MG63 (cell line): ENCODE measurements around the gene SUSD6. TPM values are rescaled to one million over a fixed set of nuclear protein-coding genes. Genes with fewer than 3 reads are reported as not detected.

Source experiments
- DNase-seq: peaks from one replicate; pipeline ENCODE4 v3.0.0-alpha.2; 2020
- H3K27me3 ChIP-seq: fragments of 250-450 bp; sonication (Bioruptor Pico); 2 replicates; pipeline ENCODE4 v1.5.1; 2020; ENCODE audit warnings: mild to moderate bottlenecking, moderate library complexity
- H3K36me3 ChIP-seq: fragments of 250-450 bp; sonication (Bioruptor Pico); 2 replicates; pipeline ENCODE4 v1.5.1; 2020; ENCODE audit warnings: mild to moderate bottlenecking, moderate library complexity
- H3K4me3 ChIP-seq: fragments of 250-450 bp; sonication (Bioruptor Pico); 2 replicates; pipeline ENCODE4 v1.5.1; 2020; ENCODE audit warnings: mild to moderate bottlenecking, moderate library complexity
- H3K9me3 ChIP-seq: fragments of 250-450 bp; sonication (Bioruptor Pico); 2 replicates; pipeline ENCODE4 v1.5.1; 2020; ENCODE audit warnings: mild to moderate bottlenecking, moderate library complexity
- total RNA-seq: library from RNA; depleted of rRNA; stranded (reverse); fragments of >200 nt; shearing (Covaris generic); gene quantifications from 2 replicates; pipeline ENCODE4 v1.2.3, GENCODE V29; 2014; ENCODE audit warnings: low replicate concordance

Gene SUSD6
- total RNA-seq, 1 experiment from 2014 or later, result 3.1 TPM

- no peaks in the 10 kb centered on the region for H3K9me3 ChIP-seq
These were observed 41.7 kb downstream of the SUSD6 start for GRCh38 chr14:69652942-69653684.

DNA sequence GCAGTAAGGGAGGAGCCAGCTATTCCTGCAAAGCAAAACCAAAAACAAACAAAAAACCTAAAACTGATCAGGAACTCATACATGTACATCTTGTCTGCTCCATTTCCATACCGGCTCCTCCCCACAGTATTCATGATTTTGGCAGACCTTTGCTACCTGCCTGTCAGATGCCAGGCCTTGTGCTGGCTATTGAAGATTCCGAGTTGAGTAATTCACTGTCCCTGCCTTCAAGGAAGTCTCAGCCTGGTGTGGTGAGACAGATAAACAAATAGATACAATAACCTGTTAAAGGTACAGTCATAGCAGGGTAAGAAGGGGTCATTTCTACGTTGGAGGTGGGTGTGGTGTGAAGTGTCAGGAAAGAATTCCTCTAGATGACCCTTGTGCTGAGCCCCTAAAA, 42.7 kb downstream of the SUSD6 start:
- Histone ChIP-seq H3K36me3 (no peaks in the 10 kb centered on the region), H3K27me3 (no peaks in the 10 kb centered on the region), H3K9me3 (no peaks in the 10 kb centered on the region), H3K4me3 (no peak overlapping the region)
- no peak for DNase-seq

More at GRCh38 chr14:69652942-69653684, 41.7 kb downstream of the SUSD6 start:
- no peak for DNase-seq
- Histone ChIP-seq H3K27me3 (no peaks in the 10 kb centered on the region), H3K4me3 (no peak overlapping the region), H3K36me3 (no peaks in the 10 kb centered on the region)

DNA sequence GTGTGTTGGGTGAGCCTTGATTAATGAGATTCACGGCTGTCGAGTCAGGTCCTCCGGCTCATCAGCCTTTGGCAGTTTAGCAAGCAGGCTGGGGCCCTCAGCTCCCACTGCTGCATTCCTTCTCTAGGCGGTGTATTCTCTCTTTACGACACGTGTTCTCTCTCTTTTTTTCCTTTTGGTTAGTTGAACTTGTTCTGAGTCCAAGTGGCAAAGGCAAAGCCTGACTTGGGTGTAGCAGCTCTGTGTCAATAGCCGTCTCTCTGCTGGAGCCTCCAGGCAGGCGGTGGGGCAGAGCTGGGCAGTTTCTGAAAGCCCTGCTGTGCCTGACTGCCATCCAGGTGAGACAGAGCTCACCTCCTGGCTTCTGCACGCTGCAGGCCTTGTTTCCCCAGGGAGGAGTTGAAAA, 46.6 kb downstream of the SUSD6 start:
- no peak overlapping the region for H3K4me3 ChIP-seq
- H3K27me3 ChIP-seq, result no peaks in the 10 kb centered on the region
- H3K36me3 ChIP-seq, result no peaks in the 10 kb centered on the region
- peak; percentile 7 for DNase-seq
- no peaks in the 10 kb centered on the region for H3K9me3 ChIP-seq

- Histone ChIP-seq H3K36me3 (no peaks in the 10 kb centered on the region), H3K27me3 (no peaks in the 10 kb centered on the region), H3K4me3 (no peak overlapping the region), H3K9me3 (no peaks in the 10 kb centered on the region)
- DNase-seq, result no peak
These were observed 47.4 kb downstream of the SUSD6 start for GRCh38 chr14:69658664-69659261.

DNA sequence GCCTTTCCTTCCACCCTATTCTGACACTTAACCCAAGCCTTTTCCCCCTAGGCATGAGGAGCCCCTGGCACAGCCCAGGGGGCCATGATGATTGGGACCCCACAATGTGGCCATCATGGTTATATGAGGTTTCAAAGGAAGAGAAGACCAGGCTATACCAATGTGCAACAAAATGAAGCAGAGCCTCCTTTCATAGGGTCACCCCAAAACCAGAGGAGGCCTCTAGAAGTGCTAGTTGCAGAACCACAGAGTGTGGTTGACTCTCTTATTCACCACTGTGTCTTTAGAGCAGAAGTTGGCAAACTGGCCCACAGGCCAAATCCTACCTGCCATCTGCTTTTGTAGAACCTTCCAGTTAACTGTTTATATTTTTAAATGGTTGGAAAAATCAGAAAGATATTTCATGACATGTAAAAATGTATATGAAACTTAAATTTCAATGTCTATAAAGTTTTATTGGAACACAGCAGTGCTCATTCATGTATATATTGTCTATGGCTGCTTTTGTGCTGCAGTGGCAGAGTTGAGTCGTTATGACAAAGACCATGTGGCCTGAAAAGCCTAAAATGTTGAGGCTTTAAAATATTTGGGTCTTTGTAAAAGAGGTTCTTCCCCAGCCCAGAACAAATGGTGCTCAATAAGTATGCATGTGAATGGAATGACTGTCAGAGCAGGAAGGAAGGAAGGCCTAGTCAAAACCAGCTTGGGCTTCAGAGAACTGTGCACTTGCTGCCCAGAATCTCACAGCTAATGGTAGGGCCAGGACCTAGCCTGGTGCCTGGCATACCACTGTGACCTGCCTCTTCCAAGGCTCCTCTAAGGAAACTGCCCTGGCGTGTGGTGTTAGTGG, 49.2 kb downstream of the SUSD6 start:
- H3K4me3 ChIP-seq, result no peak overlapping the region

GRCh38 chr14:69661194-69661537, 49.8 kb downstream of the SUSD6 start:
- H3K27me3 ChIP-seq, result no peaks in the 10 kb centered on the region
- DNase-seq, result no peak
- H3K4me3 ChIP-seq, result no peak overlapping the region
- no peaks in the 10 kb centered on the region for H3K36me3 ChIP-seq
- H3K9me3 ChIP-seq, result no peaks in the 10 kb centered on the region

More for the DNA sequence above, 49.2 kb downstream of the SUSD6 start:
- Histone ChIP-seq H3K9me3 (no peaks in the 10 kb centered on the region), H3K36me3 (no peaks in the 10 kb centered on the region), H3K27me3 (no peaks in the 10 kb centered on the region)
- DNase-seq, result no peak

DNA sequence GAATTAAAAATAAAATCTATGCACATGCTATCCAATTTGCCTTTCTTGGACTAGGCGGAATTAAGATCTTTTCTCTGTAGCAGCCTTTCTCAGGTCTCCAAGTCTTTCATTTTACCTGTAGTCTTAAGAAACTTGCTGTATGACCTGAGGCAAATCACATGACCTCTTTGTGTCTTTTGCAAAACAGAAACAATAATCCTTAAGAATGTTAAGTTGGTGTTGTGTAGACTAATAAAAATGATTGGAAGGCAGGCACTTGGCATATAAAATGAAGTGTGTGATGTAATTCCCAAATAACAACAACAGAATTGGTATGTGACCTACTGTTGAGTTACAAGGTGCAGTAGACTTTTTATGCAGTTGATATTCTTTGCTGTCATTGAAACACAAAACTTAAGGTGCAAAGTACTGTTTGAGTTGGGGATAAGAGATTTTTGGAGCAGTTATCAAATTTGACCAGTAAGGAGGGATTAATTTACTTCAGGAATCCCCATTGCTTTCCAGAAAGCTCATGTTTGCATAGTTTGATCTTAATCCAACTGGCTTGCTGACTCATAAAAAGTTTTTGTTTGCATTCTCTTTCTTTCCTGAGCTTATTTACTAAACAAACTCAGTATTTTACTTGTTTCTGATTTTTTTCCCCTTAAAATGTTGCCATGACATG, 51.4 kb downstream of the SUSD6 start:
- no peaks in the 10 kb centered on the region for H3K9me3 ChIP-seq
- no peaks in the 10 kb centered on the region for H3K27me3 ChIP-seq
- H3K4me3 ChIP-seq, result no peak overlapping the region
- DNase-seq, result no peak
- H3K36me3 ChIP-seq, result no peaks in the 10 kb centered on the region

DNA sequence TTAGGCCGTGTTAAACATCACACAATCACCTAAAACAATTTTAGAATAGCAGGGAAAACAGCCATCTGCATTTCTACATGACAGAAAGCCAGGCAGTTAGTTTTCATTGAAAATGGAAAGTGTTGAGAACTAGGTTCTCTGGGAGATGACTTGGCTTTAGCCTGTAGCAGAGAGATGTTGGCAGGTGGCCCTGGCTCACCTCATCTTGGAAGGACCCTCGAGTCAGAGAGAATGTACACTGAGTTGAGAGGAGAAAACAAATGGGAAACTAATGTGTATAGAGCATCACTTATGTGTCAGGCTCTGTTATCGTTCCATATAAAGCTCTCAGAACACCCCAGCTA, 51.9 kb downstream of the SUSD6 start:
- peak; percentile 36 for DNase-seq
- Histone ChIP-seq H3K36me3 (no peaks in the 10 kb centered on the region), H3K27me3 (no peaks in the 10 kb centered on the region), H3K4me3 (no peak overlapping the region), H3K9me3 (no peaks in the 10 kb centered on the region)

DNA sequence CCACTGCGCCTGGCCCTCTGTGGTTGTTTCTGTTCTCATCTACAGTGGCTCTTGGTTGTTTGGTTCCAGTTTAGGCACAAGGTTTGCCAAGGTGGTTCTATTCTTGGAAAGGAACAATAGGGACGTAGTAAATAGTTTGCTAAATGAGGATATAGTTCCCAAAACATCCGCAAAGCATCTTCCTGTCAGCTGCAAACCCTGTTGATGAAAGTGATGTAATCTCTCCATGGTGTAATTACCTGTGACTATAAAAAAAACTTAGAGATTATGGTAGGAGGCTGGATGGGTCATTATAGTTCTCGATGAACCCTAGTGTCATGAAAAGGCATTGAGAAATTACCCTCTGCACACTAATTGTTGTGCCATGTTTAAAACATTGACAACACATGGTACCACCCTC, 52.9 kb downstream of the SUSD6 start:
- no peaks in the 10 kb centered on the region for H3K9me3 ChIP-seq

GRCh38 chr14:69664865-69665526, 53.6 kb downstream of the SUSD6 start:
- Histone ChIP-seq H3K4me3 (no peak overlapping the region), H3K36me3 (no peaks in the 10 kb centered on the region)
- no peak for DNase-seq

More for the DNA sequence above, 52.9 kb downstream of the SUSD6 start:
- DNase-seq, result no peak
- Histone ChIP-seq H3K36me3 (no peaks in the 10 kb centered on the region), H3K27me3 (no peaks in the 10 kb centered on the region), H3K4me3 (no peak overlapping the region)

GRCh38 chr14:69665631-69666030, 54.2 kb downstream of the SUSD6 start:
- no peaks in the 10 kb centered on the region for H3K9me3 ChIP-seq
- H3K4me3 ChIP-seq, result no peak overlapping the region
- no peak for DNase-seq
- H3K36me3 ChIP-seq, result no peaks in the 10 kb centered on the region
- no peaks in the 10 kb centered on the region for H3K27me3 ChIP-seq

More at GRCh38 chr14:69664865-69665526, 53.6 kb downstream of the SUSD6 start:
- no peaks in the 10 kb centered on the region for H3K9me3 ChIP-seq
- no peaks in the 10 kb centered on the region for H3K27me3 ChIP-seq

GRCh38 chr14:69666112-69666511, 54.7 kb downstream of the SUSD6 start:
- no peak for DNase-seq
- Histone ChIP-seq H3K9me3 (no peaks in the 10 kb centered on the region), H3K27me3 (no peaks in the 10 kb centered on the region), H3K36me3 (no peaks in the 10 kb centered on the region), H3K4me3 (no peak overlapping the region)

DNA sequence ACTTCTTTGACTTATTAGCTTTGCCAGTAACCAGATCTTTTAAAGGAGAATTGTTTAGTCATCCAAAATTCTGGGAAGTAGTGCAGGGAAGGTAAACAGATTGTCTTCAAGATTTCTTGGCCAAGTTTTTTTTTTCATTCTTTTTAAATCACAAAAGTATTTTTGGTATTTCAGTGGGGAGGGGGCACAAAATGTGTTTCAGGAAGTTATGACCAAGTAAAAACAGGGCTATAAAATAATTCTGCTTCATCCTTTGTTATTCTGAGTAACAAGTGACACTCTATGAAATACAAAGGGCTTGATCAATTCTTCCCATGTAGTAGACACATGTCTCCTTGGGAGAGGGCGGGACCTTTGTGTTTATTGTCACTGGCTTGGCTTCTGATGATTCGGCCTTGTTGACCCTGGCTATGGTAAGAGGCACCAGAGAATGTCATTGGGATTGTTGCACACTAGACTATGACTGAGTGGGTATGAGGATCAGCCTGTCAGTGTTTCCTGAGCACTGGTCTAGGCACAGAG, 55.4 kb downstream of the SUSD6 start:
- peak; percentile 67 for DNase-seq
- Histone ChIP-seq H3K27me3 (no peaks in the 10 kb centered on the region), H3K4me3 (no peak overlapping the region), H3K36me3 (no peaks in the 10 kb centered on the region), H3K9me3 (no peaks in the 10 kb centered on the region)

DNA sequence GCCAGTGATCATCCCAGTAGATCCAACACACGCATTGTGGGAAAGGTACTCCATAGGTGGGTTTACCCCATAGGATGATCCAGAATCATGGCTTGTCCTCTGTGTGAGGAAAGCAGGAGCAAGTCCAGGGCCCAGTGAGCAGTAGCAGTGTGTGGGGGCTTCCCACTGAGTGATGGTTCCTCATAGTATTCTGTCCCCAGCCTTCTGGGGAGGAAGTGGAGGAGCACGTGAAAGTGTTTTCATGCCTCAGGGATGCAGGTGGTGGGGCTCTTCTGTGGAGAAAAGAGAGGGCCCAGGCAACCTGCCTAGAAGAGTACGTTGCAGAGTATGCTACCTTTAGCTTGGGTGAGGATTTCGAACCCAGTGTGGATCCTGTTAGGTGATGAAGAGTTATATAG, 56.5 kb downstream of the SUSD6 start:
- H3K9me3 ChIP-seq, result no peaks in the 10 kb centered on the region
- DNase-seq, result no peak
- H3K4me3 ChIP-seq, result no peak overlapping the region
- no peaks in the 10 kb centered on the region for H3K36me3 ChIP-seq
- no peaks in the 10 kb centered on the region for H3K27me3 ChIP-seq

- H3K9me3 ChIP-seq, result no peaks in the 10 kb centered on the region
- H3K27me3 ChIP-seq, result no peaks in the 10 kb centered on the region
- no peak overlapping the region for H3K4me3 ChIP-seq
- no peak for DNase-seq
- H3K36me3 ChIP-seq, result no peaks in the 10 kb centered on the region
These were observed 58.0 kb downstream of the SUSD6 start for GRCh38 chr14:69669375-69669774.

- no peak for DNase-seq
- H3K36me3 ChIP-seq, result no peaks in the 10 kb centered on the region
- H3K4me3 ChIP-seq, result no peak overlapping the region
These were observed 58.7 kb downstream of the SUSD6 start for GRCh38 chr14:69670093-69670492.

More at GRCh38 chr14:69670093-69670492, 58.7 kb downstream of the SUSD6 start:
- no peaks in the 10 kb centered on the region for H3K9me3 ChIP-seq
- H3K27me3 ChIP-seq, result no peaks in the 10 kb centered on the region
